Neuronal stem cell (in vitro differentiated cells): ENCODE measurements around the gene TYW1.
"Not testable (repeated sequence)": the region's sequence is repeated elsewhere in the genome, so short reads cannot be mapped to it uniquely, and the experiment has no call there.

Experiments
- DNase-seq: peaks from one replicate; pipeline ENCODE4 v3.0.0-alpha.2; 2013; ENCODE audit warnings: low spot score
- H2AFZ ChIP-seq: one replicate; pipeline ENCODE4 v1.6.1; 2013; ENCODE audit warnings: mild to moderate bottlenecking, low read length, inconsistent platforms
- H2AK5ac ChIP-seq: 2 replicates; pipeline ENCODE4 v1.6.1; 2013; ENCODE audit warnings: low read depth, mild to moderate bottlenecking, inconsistent platforms, low read length, moderate library complexity, mixed read lengths
- H2BK120ac ChIP-seq: 2 replicates; pipeline ENCODE4 v1.6.1; 2013; ENCODE audit warnings: low read depth, mild to moderate bottlenecking, inconsistent platforms, low read length, moderate library complexity, mixed read lengths
- H2BK12ac ChIP-seq: one replicate; pipeline ENCODE4 v1.6.1; 2013; ENCODE audit warnings: low read length, inconsistent platforms
- H2BK15ac ChIP-seq: 2 replicates; pipeline ENCODE4 v1.6.1; 2013; ENCODE audit warnings: mild to moderate bottlenecking, low read length, inconsistent platforms, mixed read lengths
- H2BK5ac ChIP-seq: one replicate; pipeline ENCODE4 v1.6.1; 2013; ENCODE audit warnings: inconsistent platforms, mild to moderate bottlenecking, low read length, moderate library complexity
- H3K14ac ChIP-seq: one replicate; pipeline ENCODE4 v1.6.1; 2013; ENCODE audit warnings: low read length, inconsistent platforms
- H3K18ac ChIP-seq: 2 replicates; pipeline ENCODE4 v1.6.1; 2013; ENCODE audit warnings: low read length, inconsistent platforms
- H3K23ac ChIP-seq: 2 replicates; pipeline ENCODE4 v1.6.1; 2013; ENCODE audit warnings: low read depth, mild to moderate bottlenecking, mixed read lengths, low read length, inconsistent platforms; ENCODE audit not compliant: poor library complexity
- H3K27ac ChIP-seq: replicated peaks from 3 replicates; pipeline ENCODE4 v1.5.1; 2013; ENCODE audit warnings: low read length, inconsistent platforms
- H3K27me3 ChIP-seq, 3 experiments: 2 replicates each; pipeline ENCODE4 v1.6.1; 2013; ENCODE audit warnings: low read length in 3 of 3, mild to moderate bottlenecking in 2 of 3, inconsistent platforms in 1 of 3, low read depth in 1 of 3, mixed read lengths in 1 of 3, moderate library complexity in 1 of 3; ENCODE audit not compliant: control insufficient read depth in 3 of 3, insufficient read depth in 3 of 3
- H3K36me3 ChIP-seq, 2 donors: replicated peaks in 1 of 2; 2 replicates each; pipeline ENCODE4 v1.6.1; 2013; ENCODE audit warnings: low read length in 2 of 2; ENCODE audit not compliant: control insufficient read depth in 2 of 2, insufficient read depth in 2 of 2
- H3K4ac ChIP-seq: 2 replicates; pipeline ENCODE4 v1.6.1; 2013; ENCODE audit warnings: inconsistent platforms, mild to moderate bottlenecking, low read length, moderate library complexity
- H3K4me1 ChIP-seq, 2 donors: 1 replicate in 1 of 2; 2 replicates in 1 of 2; pipeline ENCODE4 v1.6.1; 2013; ENCODE audit warnings: low read length in 2 of 2, low read depth in 1 of 2; ENCODE audit not compliant: control insufficient read depth in 2 of 2, insufficient read depth in 1 of 2
- H3K4me2 ChIP-seq: one replicate; pipeline ENCODE4 v1.6.1; 2013; ENCODE audit warnings: mild to moderate bottlenecking, low read length, inconsistent platforms; ENCODE audit not compliant: insufficient read depth, poor library complexity, severe bottlenecking
- H3K4me3 ChIP-seq, 2 donors: 2 replicates each; pipeline ENCODE4 v1.5.1; 2013; ENCODE audit warnings: low read length in 2 of 2, mild to moderate bottlenecking in 2 of 2, inconsistent platforms in 1 of 2, moderate library complexity in 1 of 2
- H3K79me1 ChIP-seq: one replicate; pipeline ENCODE4 v1.6.1; 2013; ENCODE audit warnings: low read depth, mild to moderate bottlenecking, inconsistent platforms, low read length, moderate library complexity
- H3K9ac ChIP-seq: one replicate; pipeline ENCODE4 v1.6.1; 2013; ENCODE audit warnings: mild to moderate bottlenecking, low read depth, low read length, inconsistent platforms; ENCODE audit not compliant: poor library complexity
- H3K9me3 ChIP-seq, 2 donors: replicated peaks in 1 of 2; 2 replicates each; pipeline versions ENCODE3 to v1.6.1; 2013; ENCODE audit warnings: low read length in 2 of 2, mild to moderate bottlenecking in 2 of 2, inconsistent platforms in 1 of 2, low read depth in 1 of 2, mixed read lengths in 1 of 2, moderate library complexity in 1 of 2; ENCODE audit not compliant: control insufficient read depth in 2 of 2, insufficient read depth in 1 of 2
- H4K8ac ChIP-seq: one replicate; pipeline ENCODE4 v1.6.1; 2013; ENCODE audit warnings: low read depth, mild to moderate bottlenecking, inconsistent platforms, low read length, moderate library complexity
- H4K91ac ChIP-seq: one replicate; pipeline ENCODE4 v1.6.1; 2013; ENCODE audit warnings: low read length, low read depth, mild to moderate bottlenecking, inconsistent platforms; ENCODE audit not compliant: poor library complexity
- WGBS, 2 donors: extraction: QIAGEN DNeasy Blood & Tissue Kit; methylation state at CpG; one replicate each; pipeline ENCODE4 v1.1.7; 2013; ENCODE audit warnings: missing lambda C conversion rate in 2 of 2, mixed read lengths in 1 of 2; ENCODE audit not compliant: insufficient read length in 2 of 2, insufficient replicate concordance in 1 of 2; ENCODE audit errors: extremely low coverage in 2 of 2; 5-methylcytosine and 5-hydroxymethylcytosine counted together

The TYW1 gene

GRCh38 chr7:67171151-67171550 lies 174.5 kb downstream of the TYW1 start:
- not testable (repeated sequence) for H4K91ac ChIP-seq, H3K36me3 ChIP-seq, H3K4me1 ChIP-seq, H2BK120ac ChIP-seq, H3K9me3 ChIP-seq, H3K4me3 ChIP-seq, H3K9ac ChIP-seq, H3K14ac ChIP-seq, H3K79me1 ChIP-seq, H3K23ac ChIP-seq, H3K4me2 ChIP-seq, H3K18ac ChIP-seq, H4K8ac ChIP-seq, H2AFZ ChIP-seq, H2BK12ac ChIP-seq, H3K27ac ChIP-seq, H2BK15ac ChIP-seq, H2BK5ac ChIP-seq, H3K4ac ChIP-seq, H2AK5ac ChIP-seq, DNase-seq, H3K27me3 ChIP-seq
- WGBS, 2 donors, result no CpG with 5 or more reads among the region's 3 CpGs

GRCh38 chr7:67176730-67177129 lies 180.1 kb downstream of the TYW1 start:
- not testable (repeated sequence) for H3K79me1 ChIP-seq, H4K8ac ChIP-seq, H2BK15ac ChIP-seq, H3K27ac ChIP-seq, DNase-seq, H3K36me3 ChIP-seq, H2AK5ac ChIP-seq, H3K9ac ChIP-seq, H3K4ac ChIP-seq, H3K14ac ChIP-seq, H3K23ac ChIP-seq, H3K27me3 ChIP-seq, H2AFZ ChIP-seq, H3K9me3 ChIP-seq, H2BK5ac ChIP-seq, H3K4me1 ChIP-seq, H4K91ac ChIP-seq, H3K4me3 ChIP-seq, H2BK120ac ChIP-seq, H2BK12ac ChIP-seq, H3K18ac ChIP-seq, H3K4me2 ChIP-seq
- no CpG with 5 or more reads among the region's 6 CpGs for WGBS, 2 donors

- H3K79me1 ChIP-seq, H3K9ac ChIP-seq, DNase-seq, H3K4me1 ChIP-seq, H2BK120ac ChIP-seq, H3K9me3 ChIP-seq, H2AFZ ChIP-seq, H4K8ac ChIP-seq, H3K23ac ChIP-seq, H3K27me3 ChIP-seq, H3K14ac ChIP-seq, H3K4ac ChIP-seq, H2BK15ac ChIP-seq, H3K27ac ChIP-seq, H2BK12ac ChIP-seq, H3K4me3 ChIP-seq, H2BK5ac ChIP-seq, H4K91ac ChIP-seq, H3K18ac ChIP-seq, H3K4me2 ChIP-seq, H2AK5ac ChIP-seq, H3K36me3 ChIP-seq: not testable (repeated sequence)
- WGBS, 2 donors, result no CpG with 5 or more reads among the region's 5 CpGs
Measured at GRCh38 chr7:67178915-67179688, 182.5 kb downstream of the TYW1 start.

- H4K91ac ChIP-seq, H3K23ac ChIP-seq, H2BK12ac ChIP-seq, H2BK15ac ChIP-seq, H2BK5ac ChIP-seq, H3K4me1 ChIP-seq, H2AK5ac ChIP-seq, H3K4me3 ChIP-seq, H4K8ac ChIP-seq, H3K4ac ChIP-seq, H3K27me3 ChIP-seq, H3K4me2 ChIP-seq, H2AFZ ChIP-seq, H3K79me1 ChIP-seq, H3K18ac ChIP-seq, H3K27ac ChIP-seq, H3K9ac ChIP-seq, DNase-seq, H2BK120ac ChIP-seq, H3K36me3 ChIP-seq, H3K14ac ChIP-seq, H3K9me3 ChIP-seq: not testable (repeated sequence)
- no CpG with 5 or more reads among the region's 17 CpGs for WGBS, 2 donors
Measured at GRCh38 chr7:67182956-67183750, 186.5 kb downstream of the TYW1 start.
